ENCODE results near the gene ADRA2A.

The ADRA2A gene

GRCh38 chr10:111113238-111113960, 36.6 kb downstream of the ADRA2A start:
- Histone ChIP-seq H3K9ac (ENCODE audit: low read length) (no peak overlapping the region), H3K9me3 (ENCODE audit: control insufficient read depth, insufficient read depth, low read depth, low read length) (no peaks in the 10 kb centered on the region), H3K27ac (ENCODE audit: low read depth, low read length) (no peak overlapping the region), H3K27me3 (ENCODE audit: control insufficient read depth, insufficient read depth, low read length) (no peaks in the 10 kb centered on the region), H3K4me3 (ENCODE audit: low read depth, low read length) (no peak overlapping the region), H3K36me3 (ENCODE audit: control insufficient read depth, insufficient read depth, low read length) (no peaks in the 10 kb centered on the region), H3K4me1 (ENCODE audit: control insufficient read depth, insufficient read depth, low read length) (no peaks in the 10 kb centered on the region)

- H3K9ac ChIP-seq (ENCODE audit: low read length), result no peak overlapping the region
- no peak overlapping the region for H3K27ac ChIP-seq (ENCODE audit: low read depth, low read length)
Observed at GRCh38 chr10:111113961-111114757, 37.3 kb downstream of the ADRA2A start.

GRCh38 chr10:111114758-111115500, 38.1 kb downstream of the ADRA2A start:
- Histone ChIP-seq H3K27ac (ENCODE audit: low read depth, low read length) (no peak overlapping the region), H3K4me1 (ENCODE audit: control insufficient read depth, insufficient read depth, low read length) (no peaks in the 10 kb centered on the region), H3K27me3 (ENCODE audit: control insufficient read depth, insufficient read depth, low read length) (no peaks in the 10 kb centered on the region), H3K9me3 (ENCODE audit: control insufficient read depth, insufficient read depth, low read depth, low read length) (no peaks in the 10 kb centered on the region), H3K36me3 (ENCODE audit: control insufficient read depth, insufficient read depth, low read length) (no peaks in the 10 kb centered on the region), H3K4me3 (ENCODE audit: low read depth, low read length) (no peak overlapping the region), H3K9ac (ENCODE audit: low read length) (no peak overlapping the region)

More at GRCh38 chr10:111113961-111114757, 37.3 kb downstream of the ADRA2A start:
- no peak overlapping the region for H3K4me3 ChIP-seq (ENCODE audit: low read depth, low read length)
- H3K27me3 ChIP-seq (ENCODE audit: control insufficient read depth, insufficient read depth, low read length), result no peaks in the 10 kb centered on the region
- H3K4me1 ChIP-seq (ENCODE audit: control insufficient read depth, insufficient read depth, low read length), result no peaks in the 10 kb centered on the region
- no peaks in the 10 kb centered on the region for H3K9me3 ChIP-seq (ENCODE audit: control insufficient read depth, insufficient read depth, low read depth, low read length)
- H3K36me3 ChIP-seq (ENCODE audit: control insufficient read depth, insufficient read depth, low read length), result no peaks in the 10 kb centered on the region

- H3K4me1 ChIP-seq (ENCODE audit: control insufficient read depth, insufficient read depth, low read length), result no peaks in the 10 kb centered on the region
- no peaks in the 10 kb centered on the region for H3K36me3 ChIP-seq (ENCODE audit: control insufficient read depth, insufficient read depth, low read length)
- no peak overlapping the region for H3K27ac ChIP-seq (ENCODE audit: low read depth, low read length)
- no peak overlapping the region for H3K9ac ChIP-seq (ENCODE audit: low read length)
- H3K27me3 ChIP-seq (ENCODE audit: control insufficient read depth, insufficient read depth, low read length), result no peaks in the 10 kb centered on the region
- H3K4me3 ChIP-seq (ENCODE audit: low read depth, low read length), result no peak overlapping the region
- H3K9me3 ChIP-seq (ENCODE audit: control insufficient read depth, insufficient read depth, low read depth, low read length), result no peaks in the 10 kb centered on the region
Observed at GRCh38 chr10:111116211-111116610, 39.4 kb downstream of the ADRA2A start.

GRCh38 chr10:111116762-111117445, 40.1 kb downstream of the ADRA2A start:
- Histone ChIP-seq H3K4me1 (ENCODE audit: control insufficient read depth, insufficient read depth, low read length) (no peaks in the 10 kb centered on the region), H3K9ac (ENCODE audit: low read length) (no peak overlapping the region), H3K27ac (ENCODE audit: low read depth, low read length) (no peak overlapping the region), H3K9me3 (ENCODE audit: control insufficient read depth, insufficient read depth, low read depth, low read length) (no peaks in the 10 kb centered on the region), H3K4me3 (ENCODE audit: low read depth, low read length) (no peak overlapping the region), H3K36me3 (ENCODE audit: control insufficient read depth, insufficient read depth, low read length) (no peaks in the 10 kb centered on the region), H3K27me3 (ENCODE audit: control insufficient read depth, insufficient read depth, low read length) (no peaks in the 10 kb centered on the region)

GRCh38 chr10:111117528-111118277, 40.9 kb downstream of the ADRA2A start:
- no peak overlapping the region for H3K9ac ChIP-seq (ENCODE audit: low read length)
- H3K4me3 ChIP-seq (ENCODE audit: low read depth, low read length), result no peak overlapping the region
- H3K9me3 ChIP-seq (ENCODE audit: control insufficient read depth, insufficient read depth, low read depth, low read length), result no peaks in the 10 kb centered on the region
- no peaks in the 10 kb centered on the region for H3K36me3 ChIP-seq (ENCODE audit: control insufficient read depth, insufficient read depth, low read length)
- H3K27me3 ChIP-seq (ENCODE audit: control insufficient read depth, insufficient read depth, low read length), result no peaks in the 10 kb centered on the region
- no peak overlapping the region for H3K27ac ChIP-seq (ENCODE audit: low read depth, low read length)
- no peaks in the 10 kb centered on the region for H3K4me1 ChIP-seq (ENCODE audit: control insufficient read depth, insufficient read depth, low read length)

GRCh38 chr10:111118758-111119157, 41.9 kb downstream of the ADRA2A start:
- Histone ChIP-seq H3K4me3 (ENCODE audit: low read depth, low read length) (no peak overlapping the region), H3K9ac (ENCODE audit: low read length) (no peak overlapping the region), H3K4me1 (ENCODE audit: control insufficient read depth, insufficient read depth, low read length) (no peaks in the 10 kb centered on the region), H3K9me3 (ENCODE audit: control insufficient read depth, insufficient read depth, low read depth, low read length) (no peaks in the 10 kb centered on the region), H3K27me3 (ENCODE audit: control insufficient read depth, insufficient read depth, low read length) (no peaks in the 10 kb centered on the region), H3K36me3 (ENCODE audit: control insufficient read depth, insufficient read depth, low read length) (no peaks in the 10 kb centered on the region), H3K27ac (ENCODE audit: low read depth, low read length) (no peak overlapping the region)

- Histone ChIP-seq H3K27ac (ENCODE audit: low read depth, low read length) (no peak overlapping the region), H3K9ac (ENCODE audit: low read length) (no peak overlapping the region), H3K4me3 (ENCODE audit: low read depth, low read length) (no peak overlapping the region), H3K27me3 (ENCODE audit: control insufficient read depth, insufficient read depth, low read length) (no peaks in the 10 kb centered on the region), H3K4me1 (ENCODE audit: control insufficient read depth, insufficient read depth, low read length) (no peaks in the 10 kb centered on the region), H3K36me3 (ENCODE audit: control insufficient read depth, insufficient read depth, low read length) (no peaks in the 10 kb centered on the region), H3K9me3 (ENCODE audit: control insufficient read depth, insufficient read depth, low read depth, low read length) (no peaks in the 10 kb centered on the region)
Observed at GRCh38 chr10:111119637-111120036, 42.8 kb downstream of the ADRA2A start.

DNA sequence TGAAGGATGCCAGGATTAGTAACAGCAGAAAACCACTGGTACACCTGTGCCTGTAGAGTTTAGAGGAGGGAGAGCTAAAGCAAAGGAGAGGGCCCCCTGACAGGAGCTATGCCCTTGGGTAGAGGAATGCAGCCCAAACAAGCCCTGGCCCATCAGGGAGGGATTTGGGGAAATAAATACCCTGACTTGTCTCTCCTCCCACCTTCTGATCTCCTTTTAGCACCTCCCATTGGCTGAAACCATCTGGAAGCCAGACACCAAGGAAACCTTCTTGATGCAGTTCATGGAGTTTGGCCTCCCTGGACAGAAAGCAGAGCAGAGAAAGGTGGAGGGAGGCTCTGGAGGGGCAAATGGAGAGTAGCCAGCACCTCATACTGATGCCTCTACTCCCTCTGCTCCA, 45.3 kb downstream of the ADRA2A start:
- Histone ChIP-seq H3K4me1 (ENCODE audit: control insufficient read depth, insufficient read depth, low read length) (no peaks in the 10 kb centered on the region), H3K27ac (ENCODE audit: low read depth, low read length) (no peak overlapping the region), H3K36me3 (ENCODE audit: control insufficient read depth, insufficient read depth, low read length) (no peaks in the 10 kb centered on the region), H3K9me3 (ENCODE audit: control insufficient read depth, insufficient read depth, low read depth, low read length) (no peaks in the 10 kb centered on the region), H3K4me3 (ENCODE audit: low read depth, low read length) (no peak overlapping the region), H3K27me3 (ENCODE audit: control insufficient read depth, insufficient read depth, low read length) (no peaks in the 10 kb centered on the region), H3K9ac (ENCODE audit: low read length) (no peak overlapping the region)

DNA sequence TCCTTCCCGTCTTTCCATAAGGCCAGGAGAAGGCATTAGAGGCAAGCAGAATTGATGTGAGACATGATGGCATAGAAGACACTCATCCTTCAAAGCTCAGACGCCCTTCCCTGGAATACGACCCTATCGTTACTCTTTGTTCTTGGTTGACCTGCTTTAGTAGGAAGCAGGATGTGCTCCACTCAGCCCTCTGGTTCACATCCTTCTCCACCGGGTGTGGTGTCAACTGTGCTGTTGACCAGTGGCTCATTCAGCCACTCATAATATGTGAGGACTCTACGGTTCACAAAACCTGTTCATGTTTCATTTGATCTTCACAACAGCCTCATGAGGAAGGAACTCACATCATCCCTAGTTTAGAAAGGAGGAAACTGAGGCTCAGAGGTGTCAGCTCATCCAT, 47.1 kb downstream of the ADRA2A start:
- Histone ChIP-seq H3K27ac (ENCODE audit: low read depth, low read length) (no peak overlapping the region), H3K9ac (ENCODE audit: low read length) (no peak overlapping the region), H3K9me3 (ENCODE audit: control insufficient read depth, insufficient read depth, low read depth, low read length) (no peaks in the 10 kb centered on the region), H3K36me3 (ENCODE audit: control insufficient read depth, insufficient read depth, low read length) (no peaks in the 10 kb centered on the region), H3K27me3 (ENCODE audit: control insufficient read depth, insufficient read depth, low read length) (no peaks in the 10 kb centered on the region), H3K4me3 (ENCODE audit: low read depth, low read length) (no peak overlapping the region), H3K4me1 (ENCODE audit: control insufficient read depth, insufficient read depth, low read length) (peaks cover 11% of the 10 kb centered on the region)
